HG02870 (cell line): Measurements from ENCODE around the gene DNAH11.
"Not testable (repeated sequence)": the region's sequence is repeated elsewhere in the genome, so short reads cannot be mapped to it uniquely, and the experiment has no call there.

Source experiments
- ATAC-seq: cut with Tn5 transposase; IDR thresholded peaks from one replicate; pipeline ENCODE4 v1.9.1; 2021; ENCODE audit warnings: mild to moderate bottlenecking, moderate library complexity; ENCODE audit not compliant: unreplicated experiment

The DNAH11 gene, protein sequence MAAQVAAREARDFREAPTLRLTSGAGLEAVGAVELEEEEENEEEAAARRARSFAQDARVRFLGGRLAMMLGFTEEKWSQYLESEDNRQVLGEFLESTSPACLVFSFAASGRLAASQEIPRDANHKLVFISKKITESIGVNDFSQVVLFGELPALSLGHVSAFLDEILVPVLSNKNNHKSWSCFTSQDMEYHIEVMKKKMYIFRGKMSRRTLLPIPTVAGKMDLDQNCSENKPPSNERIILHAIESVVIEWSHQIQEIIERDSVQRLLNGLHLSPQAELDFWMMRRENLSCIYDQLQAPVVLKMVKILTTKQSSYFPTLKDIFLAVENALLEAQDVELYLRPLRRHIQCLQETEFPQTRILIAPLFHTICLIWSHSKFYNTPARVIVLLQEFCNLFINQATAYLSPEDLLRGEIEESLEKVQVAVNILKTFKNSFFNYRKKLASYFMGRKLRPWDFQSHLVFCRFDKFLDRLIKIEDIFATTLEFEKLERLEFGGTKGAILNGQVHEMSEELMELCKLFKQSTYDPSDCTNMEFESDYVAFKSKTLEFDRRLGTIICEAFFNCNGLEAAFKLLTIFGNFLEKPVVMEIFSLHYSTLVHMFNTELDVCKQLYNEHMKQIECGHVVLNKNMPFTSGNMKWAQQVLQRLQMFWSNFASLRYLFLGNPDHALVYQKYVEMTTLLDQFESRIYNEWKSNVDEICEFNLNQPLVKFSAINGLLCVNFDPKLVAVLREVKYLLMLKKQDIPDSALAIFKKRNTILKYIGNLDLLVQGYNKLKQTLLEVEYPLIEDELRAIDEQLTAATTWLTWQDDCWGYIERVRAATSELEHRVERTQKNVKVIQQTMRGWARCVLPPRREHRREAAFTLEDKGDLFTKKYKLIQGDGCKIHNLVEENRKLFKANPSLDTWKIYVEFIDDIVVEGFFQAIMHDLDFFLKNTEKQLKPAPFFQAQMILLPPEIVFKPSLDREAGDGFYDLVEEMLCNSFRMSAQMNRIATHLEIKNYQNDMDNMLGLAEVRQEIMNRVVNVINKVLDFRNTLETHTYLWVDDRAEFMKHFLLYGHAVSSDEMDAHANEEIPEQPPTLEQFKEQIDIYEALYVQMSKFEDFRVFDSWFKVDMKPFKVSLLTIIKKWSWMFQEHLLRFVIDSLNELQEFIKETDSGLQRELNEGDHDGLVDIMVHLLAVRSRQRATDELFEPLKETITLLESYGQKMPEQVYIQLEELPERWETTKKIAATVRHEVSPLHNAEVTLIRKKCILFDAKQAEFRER (N-terminal part only)

DNA sequence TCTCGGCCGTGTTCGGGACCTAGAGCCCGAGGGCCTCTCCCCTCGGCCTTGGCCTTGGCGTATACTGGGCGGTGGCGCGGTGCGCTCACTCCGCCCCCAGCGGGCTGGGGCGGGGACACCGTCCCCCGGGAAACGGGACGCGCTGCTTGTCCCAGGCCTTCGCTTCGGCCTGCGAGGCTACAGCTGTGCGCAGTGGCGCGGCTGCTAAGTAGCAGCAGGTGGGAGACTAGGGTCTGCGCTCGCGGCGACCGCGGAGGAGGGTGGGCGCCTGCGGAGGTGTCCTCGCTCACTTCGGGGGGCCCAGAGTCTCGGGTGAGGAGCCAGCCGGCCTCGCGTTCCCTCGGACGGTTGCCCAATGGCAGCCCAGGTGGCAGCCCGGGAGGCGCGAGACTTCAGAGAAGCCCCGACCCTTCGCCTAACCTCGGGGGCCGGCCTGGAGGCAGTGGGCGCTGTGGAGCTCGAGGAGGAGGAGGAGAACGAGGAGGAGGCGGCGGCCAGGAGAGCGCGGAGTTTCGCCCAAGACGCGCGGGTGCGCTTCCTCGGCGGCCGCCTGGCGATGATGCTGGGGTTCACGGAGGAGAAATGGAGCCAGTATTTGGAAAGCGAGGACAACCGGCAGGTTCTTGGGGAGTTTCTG, at the start of gene DNAH11:
Gene DNAH11, plus strand, starts transcription at position 149 of the 637 bp plus-strand sequence. Its CDS starts 207 bp downstream, at position 356.
- no peak for ATAC-seq

- no peak for ATAC-seq
Observed at GRCh38 chr7:21495731-21496130, 47.1 kb upstream of the DNAH11 start.

DNA sequence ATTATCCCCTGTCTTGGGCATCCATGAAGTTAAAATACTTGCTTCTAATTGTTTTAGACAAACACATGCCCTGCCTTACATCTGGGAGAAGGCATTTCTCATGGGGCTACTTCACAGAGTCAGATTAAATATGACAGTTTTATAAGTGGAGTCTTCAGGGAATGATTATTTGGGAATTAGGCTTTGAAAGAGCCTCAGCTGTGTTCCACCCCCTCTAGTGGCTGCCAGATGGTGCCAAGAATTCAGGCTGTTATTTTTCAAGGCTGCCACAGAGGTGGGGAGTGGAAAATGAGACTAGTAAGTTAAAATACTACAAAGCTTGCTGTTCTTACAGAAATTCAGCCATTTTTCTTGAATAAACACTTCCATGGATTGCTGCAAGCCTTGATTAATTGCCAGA, 45.8 kb upstream of the DNAH11 start:
- ATAC-seq, result no peak

DNA sequence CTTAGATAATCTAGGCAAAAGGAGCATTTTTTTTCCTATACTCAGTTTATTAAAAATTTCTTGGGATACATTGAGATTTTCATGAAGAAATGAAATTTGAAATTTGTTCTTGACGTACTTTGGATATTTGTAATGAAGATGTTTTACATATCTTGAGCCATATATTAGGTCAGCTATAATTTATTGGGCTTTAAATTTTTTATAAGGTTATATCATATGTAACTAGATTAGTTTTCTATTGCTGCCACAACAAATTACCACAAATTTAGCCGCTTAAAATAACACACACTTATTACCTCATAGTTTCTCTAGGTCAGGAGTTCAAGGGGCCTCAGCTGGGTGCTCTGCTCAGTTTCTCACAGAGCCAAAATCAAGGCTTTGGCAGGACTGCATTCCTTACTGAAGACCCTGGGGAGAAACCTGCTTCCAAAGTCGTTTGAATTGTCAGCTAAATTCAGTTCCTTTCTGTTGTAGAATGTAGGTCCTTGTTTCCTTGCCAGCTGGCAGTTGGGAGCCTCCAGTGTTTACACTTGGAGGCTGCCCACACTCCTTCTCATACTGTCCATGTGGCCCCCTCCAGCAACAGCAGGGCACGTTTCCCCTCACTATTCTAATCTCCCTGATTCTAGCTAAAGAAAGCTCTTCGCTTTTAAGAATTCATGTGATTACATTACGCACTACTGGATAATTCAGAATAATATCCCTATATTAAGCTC, 42.6 kb upstream of the DNAH11 start:
- no peak for ATAC-seq

- ATAC-seq, result no peak
Observed at GRCh38 chr7:21504021-21504420, 38.8 kb upstream of the DNAH11 start.

- no peak for ATAC-seq
Observed at GRCh38 chr7:21507627-21508343, 35.1 kb upstream of the DNAH11 start.

DNA sequence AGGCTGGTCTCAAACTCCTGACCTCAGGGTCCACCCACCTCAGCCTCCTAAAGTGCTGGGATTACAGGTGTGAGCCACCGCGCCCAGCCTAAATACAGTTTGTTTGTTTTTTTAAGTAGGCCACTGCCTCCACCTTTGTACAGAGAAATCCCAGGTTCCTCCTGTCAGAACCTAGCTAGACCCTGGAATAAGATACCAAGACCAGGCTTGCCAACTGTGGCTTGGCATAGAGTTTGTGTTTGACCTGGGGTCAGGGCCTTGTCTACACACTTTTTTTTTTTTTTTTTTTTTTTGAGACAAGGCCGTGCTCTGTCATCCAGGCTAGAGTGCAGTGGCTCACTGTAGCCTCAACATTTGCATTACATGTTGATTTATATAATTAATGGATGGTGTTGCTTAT, 34.3 kb upstream of the DNAH11 start:
- ATAC-seq, result no peak

- no peak for ATAC-seq
Observed at GRCh38 chr7:21514062-21514461, 28.8 kb upstream of the DNAH11 start.

DNA sequence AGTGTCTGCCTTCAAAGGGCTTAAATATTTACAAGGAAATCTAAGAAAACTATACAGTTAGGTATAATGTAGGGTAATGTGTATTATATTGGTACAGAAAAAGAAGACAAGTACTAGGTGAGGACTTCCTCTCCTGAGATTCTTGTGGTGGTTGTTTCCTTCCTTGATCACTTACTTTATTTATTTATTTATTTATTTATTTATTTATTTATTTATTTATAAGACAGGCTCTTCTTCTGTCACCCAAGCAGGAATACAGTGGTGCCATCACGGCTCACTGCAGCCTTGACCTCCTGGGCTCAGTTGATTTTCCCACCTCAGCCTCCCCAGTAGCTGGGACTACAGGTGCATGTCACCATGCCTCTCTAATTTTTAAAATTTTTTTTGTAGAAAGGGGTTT, 18.2 kb upstream of the DNAH11 start:
- ATAC-seq, result no peak

- ATAC-seq, result no peak
Observed at GRCh38 chr7:21526007-21526406, 16.8 kb upstream of the DNAH11 start.

GRCh38 chr7:21526448-21526847, 16.4 kb upstream of the DNAH11 start:
- no peak for ATAC-seq

GRCh38 chr7:21532485-21532884, 10.4 kb upstream of the DNAH11 start:
- ATAC-seq, result not testable (repeated sequence)

DNA sequence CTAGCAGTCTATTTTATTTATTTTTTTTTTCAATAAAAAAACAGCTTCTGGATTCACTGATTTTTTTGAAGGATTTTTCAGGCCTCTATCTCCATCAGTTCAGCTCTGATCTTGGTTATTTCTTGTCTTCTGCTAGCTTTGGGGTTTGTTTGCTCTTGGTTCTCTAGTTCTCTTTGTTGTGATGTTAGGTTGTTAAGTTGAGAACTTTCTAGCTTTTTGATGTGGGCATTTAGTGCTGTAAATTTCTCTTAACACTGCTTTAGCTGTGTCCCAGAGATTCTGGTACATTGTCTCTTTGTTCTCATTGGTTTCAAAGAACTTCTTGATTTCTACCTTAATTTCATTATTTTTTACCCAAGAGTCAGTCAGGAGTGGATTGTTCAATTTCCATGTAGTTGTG, 9.2 kb upstream of the DNAH11 start:
- not testable (repeated sequence) for ATAC-seq

DNA sequence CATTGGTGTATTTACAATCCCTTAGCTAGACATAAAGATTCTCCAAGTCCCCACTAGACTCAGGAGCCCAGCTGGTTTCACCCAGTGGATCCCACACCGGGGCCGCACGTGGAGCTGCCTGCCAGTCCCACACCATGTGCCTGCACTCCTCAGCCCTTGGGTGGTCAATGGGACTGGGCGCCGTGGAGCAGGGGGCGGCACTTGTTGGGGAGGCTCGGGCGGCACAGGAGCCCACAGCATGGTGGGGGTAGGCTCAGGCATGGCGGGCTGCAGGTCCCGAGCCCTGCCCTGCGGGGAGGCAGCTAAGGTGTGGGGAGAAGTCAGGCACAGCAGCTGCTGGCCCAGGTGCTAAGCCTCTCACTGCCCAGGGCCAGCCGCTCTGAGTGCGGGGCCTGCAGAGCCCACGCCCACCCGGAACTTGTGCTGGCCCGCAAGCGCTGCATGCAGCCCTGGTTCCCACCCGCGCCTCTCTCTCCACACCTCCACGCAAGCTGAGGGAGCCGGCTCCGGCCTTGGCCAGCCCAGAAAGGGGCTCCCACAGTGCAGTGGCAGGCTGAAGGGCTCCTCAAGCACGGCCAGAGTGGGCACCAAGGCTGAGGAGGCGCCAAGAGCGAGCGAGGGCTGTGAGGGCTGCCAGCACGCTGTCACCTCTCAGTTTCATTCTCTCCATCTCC, 6.3 kb upstream of the DNAH11 start:
- ATAC-seq, result not testable (repeated sequence)

DNA sequence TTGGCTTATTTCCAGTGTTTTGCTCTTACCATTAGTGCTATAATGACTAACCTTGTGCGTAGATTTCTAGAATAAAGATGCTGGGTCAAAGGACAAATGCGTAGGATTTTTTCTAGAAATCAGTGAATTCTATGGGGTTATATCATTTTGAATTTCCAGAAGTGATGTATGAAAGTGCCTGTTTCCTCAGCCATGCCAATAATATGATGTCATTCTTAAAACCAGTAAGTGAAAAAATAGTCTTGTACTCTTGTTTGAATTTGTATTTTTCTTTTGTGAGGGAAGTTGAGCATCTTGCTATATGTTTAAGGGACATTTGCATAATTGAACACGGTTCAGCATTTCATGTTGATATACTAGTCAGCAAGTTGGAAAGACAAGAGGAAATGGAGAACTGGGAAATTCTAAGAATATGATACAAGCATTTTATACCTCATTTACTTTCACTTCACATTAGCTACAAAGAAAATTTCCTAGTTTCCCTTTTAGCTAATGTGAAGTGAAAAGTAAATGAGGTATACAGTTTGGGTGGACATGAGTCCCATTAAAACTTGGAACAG, 3.8 kb upstream of the DNAH11 start:
- no peak for ATAC-seq

DNA sequence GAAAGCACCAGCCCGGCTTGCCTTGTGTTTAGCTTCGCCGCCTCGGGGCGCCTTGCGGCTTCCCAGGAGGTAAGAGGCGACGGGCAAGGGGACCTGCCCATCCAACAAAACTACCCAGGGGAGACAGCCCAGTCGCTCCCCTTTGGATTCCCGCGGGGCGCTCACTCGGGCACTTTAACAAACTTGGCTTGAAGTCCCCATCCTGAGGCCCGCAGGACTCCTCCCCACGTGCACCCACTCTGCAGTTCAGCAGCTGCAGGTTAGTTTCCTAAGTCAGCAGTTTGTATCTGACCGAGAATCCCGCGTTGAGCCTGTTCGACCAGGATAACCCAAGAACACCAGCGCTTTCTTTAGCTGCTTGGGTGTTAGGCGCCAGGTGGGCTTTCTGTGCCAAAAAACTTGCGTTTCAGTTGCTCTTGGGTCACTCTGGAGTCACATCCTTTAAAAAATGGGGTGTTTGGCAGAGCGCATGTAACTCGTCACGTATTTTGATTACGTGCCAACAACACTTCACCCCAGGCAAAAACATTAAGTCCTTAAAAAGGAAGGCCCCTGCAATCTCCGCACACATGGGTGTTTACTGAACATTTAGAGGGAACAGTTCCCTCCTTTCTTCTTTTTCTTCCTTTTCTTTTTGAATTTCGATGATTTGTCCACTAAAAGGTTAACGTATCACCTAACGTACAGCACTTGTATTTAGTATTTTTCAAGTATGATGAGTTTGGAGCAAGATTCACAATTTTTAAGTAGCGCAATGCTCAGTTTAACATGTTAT, 876 bp downstream of the DNAH11 start:
- no peak for ATAC-seq

DNA sequence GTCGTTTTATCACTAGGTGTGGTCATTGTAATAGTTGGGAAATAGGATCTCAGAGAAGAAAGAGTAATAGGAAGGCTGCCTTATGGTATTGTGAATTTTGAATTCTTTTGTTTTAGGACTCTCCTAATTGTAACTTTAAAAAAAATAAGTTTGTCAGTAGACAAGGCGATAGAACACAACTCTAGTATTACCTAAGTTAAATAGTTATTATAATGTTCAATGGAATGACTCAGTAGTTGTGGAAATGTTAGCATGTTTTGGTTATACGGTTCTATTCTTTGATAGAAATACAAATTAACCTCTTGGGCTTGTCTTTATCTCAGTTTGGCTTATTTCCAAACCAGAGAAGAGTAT, 1.4 kb downstream of the DNAH11 start:
- no peak for ATAC-seq

GRCh38 chr7:21544715-21545114, 1.9 kb downstream of the DNAH11 start:
- ATAC-seq, result no peak
